NOMO-1 treated with DMSO at 0.1 percent for 48 hours (cell line): ENCODE data around the gene PFDN6.
A peak's percentile ranks its signal among the peaks of the same experiment; 100 is the strongest.

Source experiments
- DNase-seq: peaks from one replicate; lab custom pipeline; 2025; ENCODE audit not compliant: unreplicated experiment; lab: John Stamatoyannopoulos, UW

The PFDN6 gene

DNA sequence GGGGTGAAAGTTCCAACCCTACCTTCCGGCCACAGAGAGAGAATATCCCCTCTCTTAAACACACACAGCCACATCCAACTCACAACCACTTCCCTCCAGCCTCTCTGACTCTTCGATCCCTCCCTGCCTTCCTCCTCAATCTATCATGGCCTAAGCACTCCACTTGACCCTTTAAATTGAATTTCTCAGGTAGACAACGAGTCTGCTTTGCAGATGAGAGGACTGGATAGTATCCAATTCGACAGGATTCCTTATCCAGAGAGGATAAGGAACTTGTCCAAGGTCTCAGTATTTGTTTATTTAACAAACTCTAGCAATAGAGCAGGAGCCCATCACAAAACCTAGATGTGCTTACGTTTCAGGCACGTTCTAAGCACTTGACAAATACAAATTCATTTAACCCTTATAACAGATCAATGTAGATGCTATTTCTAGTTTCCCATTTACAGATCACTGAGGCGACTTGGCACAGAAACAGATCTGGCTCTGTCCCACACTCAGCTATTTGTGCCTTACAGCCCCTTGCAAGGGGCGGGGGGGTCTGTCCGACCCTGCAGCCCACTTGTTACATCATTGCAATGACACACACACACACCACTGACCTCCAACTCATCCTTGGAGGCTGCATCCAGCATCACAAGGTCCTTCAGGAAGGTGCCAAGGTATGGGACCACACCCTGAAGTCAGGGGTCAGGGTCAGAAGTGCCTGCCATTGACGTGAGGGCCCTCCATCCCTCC, 4.9 kb downstream of the PFDN6 start:
- no peak for DNase-seq

DNA sequence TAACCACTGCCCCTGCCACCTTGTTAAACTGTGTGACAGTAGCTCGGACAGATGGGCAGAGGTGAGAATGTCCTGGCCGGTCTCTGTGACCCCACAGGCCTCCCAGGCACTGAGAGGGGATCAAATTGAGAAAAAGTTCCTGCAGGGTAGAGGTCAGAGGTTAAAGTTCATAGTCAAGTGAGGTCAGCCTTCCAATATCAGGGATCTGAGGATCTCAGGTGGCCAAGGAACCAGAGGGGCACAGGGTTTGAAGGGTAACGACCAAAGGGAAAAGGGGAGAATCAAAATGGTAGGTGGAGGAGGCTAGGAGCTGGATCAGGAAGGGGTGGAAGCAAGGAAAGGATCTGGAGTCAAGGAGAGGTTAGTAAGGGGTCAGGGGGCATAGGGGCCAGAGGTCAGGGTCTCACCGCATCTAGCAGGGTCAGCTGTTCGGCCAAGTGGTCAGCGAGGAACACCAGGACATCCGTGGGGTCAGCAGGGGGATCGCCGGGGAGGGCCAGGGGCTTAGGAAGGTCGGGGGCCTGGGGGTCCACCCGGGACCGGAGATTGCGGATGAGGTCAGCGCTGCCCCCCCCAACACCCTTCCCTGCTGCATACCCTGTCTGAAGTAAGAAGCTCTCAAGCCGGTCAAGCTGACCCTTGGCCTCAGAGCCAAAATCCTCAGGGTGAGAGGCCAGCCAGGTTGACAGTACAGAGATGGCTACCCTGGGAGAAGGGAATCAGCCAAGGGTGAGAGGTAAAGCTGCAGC, 6.4 kb downstream of the PFDN6 start:
- DNase-seq: no peak

DNA sequence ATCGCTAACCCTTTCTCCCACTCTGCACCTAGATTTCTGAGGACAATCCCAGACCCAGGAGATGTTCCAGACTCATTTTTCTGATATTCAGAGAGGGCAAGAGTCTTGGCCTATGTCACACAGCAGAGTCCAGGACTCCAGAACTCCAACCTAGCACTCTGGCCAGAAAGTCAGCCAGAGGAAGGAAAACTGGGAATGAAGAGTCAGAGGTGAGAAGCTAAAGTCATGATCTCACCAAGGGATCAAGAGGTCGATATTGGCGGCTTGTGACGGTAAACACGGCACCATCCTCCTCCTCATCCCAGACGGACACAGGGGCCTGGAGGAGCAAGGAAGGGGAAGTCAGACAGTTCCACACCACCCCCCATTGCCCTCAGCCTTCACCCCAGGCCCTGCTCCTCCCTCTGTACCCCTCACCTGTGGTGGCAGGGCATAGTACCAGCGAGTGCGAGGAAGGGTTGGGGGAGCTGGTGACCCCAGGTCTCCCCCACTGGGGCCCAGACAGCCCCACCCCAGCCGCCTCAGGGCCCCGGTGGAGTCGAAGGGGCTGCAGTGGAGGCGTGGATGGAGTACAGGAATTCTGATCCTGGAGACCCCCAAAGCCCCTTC, 7.5 kb downstream of the PFDN6 start:
- no peak for DNase-seq

DNA sequence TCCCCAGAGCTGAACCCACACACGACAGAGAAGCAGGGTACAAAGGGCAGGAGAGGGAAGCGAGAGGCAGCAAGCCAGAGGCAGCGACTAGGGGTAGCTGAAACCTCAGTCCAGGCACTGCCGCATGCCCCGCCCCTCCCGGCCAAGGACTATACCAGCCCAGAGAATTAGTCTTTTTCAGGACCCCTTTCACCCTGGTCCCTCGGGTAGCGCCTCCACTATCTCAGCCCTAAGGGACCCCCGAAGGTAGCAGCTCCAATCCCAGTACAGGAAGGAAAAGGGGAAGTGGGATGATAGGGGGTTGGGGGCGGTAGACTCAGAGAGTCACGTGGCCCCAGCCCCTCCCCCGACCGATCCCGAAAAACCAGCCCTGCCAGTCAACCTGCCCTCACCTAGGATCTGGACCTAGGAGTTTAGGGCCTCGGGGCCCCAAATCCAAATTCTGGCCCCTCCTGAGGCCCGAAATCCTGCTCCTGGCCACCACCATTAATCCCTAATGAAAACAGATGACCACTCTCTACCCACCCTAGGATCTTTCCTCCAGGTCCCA, 8.1 kb downstream of the PFDN6 start:
- DNase-seq: peak; percentile 28

DNA sequence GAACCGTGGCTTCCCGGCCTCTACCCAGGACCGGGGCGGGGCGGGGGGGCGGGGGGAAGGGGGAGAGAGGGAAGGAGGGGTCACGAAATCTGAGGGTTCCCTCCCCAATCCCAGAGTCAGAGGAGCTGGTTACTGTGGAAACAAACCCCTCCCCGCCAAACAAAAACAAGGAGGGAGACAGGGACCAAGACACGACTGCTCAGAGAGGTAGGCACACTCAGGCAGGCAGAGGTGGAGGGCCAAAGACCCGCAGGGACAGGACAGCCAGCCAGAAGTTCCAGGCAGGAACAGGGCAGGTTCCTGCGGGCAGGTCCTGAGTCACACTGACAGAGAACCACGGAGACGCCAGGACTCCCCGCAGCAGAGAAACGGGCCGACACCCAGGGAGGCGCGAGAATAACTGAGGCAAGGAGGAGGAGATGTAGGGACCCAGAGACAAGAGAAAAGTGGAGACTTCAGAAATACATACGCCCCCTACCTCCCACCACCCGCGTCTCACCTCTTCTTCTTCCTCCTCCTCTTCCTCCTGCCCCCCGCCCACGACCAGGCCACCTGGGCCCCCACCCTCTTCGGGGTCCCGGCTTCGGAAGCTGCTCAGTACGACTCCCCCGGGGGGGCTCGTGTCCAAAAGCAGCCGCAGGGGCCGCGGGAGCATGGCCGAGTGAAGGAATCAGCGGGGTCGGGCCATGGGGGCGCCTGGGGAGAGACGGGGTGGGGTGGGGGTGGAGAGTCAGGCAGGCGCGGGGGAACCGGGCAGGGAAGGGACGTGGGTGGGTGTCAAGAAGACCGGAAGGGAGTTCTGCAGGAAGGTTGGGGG, 8.8 kb downstream of the PFDN6 start:
- DNase-seq: peak; percentile 76

DNA sequence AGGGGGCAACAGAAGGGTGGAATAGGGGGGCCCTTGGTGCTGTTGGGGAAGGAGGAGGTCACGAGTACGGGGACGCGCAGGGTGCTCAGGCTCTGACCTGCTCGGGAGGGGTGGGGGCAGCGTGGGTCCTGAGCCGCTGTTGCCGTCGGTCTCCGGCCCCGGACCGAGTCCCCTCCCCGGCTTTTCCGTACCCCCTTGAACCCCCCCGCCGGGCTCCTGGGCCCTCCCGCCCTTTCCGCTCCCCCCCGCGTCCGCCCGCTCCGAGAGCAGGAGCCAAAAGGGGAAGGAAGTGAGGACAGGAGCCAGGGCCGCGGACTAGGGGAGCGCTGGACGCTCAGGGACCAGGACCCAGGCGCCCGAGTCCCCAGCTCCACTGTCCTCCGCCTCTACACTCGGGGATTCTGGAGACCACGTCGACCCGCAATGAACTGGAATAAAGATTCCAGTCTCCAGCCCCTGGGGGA, 9.4 kb downstream of the PFDN6 start, which contains the start of gene RGL2:
RGL2 (minus strand) TSS at position 170 of the 464 bp plus-strand sequence. CDS start 332 bp downstream, outside the sequence.
- peak; percentile 72 for DNase-seq

DNA sequence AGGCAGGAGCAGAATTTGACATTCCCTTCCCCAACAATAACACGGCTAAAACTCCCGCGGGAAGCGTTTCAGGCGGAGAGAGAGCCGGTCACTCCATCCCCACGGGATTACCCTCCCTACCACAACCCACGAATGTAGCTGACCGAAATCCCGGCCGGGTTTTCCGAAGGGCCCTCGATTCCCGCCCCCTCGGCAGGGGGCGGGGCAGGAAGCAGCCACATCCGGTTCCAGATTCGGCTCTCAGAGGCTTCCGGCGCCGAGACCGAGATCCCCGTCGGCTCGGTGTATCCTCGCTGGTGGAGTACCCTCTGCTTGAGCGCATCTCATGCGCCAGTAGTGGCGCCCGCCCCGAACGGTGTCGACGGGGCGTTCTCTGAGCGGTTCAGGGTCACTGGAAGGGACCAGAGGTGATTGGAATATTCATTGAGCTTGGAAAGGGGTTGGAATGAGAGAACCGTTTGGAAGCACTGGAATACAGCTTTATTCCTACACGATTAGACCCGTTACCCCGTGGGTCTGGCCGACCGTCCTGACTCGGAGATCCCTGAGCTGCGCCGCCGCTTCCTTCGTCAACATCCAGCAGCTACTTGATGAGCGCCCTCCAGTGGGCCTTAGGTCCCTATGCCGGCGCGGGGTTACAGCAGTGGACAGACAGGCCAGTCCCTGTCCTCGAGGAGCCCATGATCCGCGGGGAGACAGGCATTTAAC, 10.0 kb downstream of the PFDN6 start:
- DNase-seq: peak; percentile 81

DNA sequence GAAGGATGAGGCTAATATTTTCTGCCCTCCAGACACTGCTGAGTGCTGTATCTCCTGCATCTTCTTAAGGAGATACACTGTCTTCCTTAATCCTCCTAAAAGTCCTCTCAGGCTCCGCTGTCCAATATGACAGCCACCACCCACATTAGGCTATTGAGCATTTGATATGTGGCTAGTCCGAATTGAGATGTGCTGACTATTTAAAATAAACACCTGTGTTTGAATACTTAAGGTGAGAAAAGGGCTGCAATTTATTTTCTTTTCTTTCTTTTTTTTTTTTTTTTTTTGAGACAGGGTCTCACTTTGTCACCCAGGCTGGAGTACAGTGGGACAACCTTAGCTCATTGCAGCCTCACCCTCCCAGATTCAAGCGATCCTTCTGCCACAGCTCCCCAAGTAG, 12.5 kb downstream of the PFDN6 start:
- DNase-seq: no peak

DNA sequence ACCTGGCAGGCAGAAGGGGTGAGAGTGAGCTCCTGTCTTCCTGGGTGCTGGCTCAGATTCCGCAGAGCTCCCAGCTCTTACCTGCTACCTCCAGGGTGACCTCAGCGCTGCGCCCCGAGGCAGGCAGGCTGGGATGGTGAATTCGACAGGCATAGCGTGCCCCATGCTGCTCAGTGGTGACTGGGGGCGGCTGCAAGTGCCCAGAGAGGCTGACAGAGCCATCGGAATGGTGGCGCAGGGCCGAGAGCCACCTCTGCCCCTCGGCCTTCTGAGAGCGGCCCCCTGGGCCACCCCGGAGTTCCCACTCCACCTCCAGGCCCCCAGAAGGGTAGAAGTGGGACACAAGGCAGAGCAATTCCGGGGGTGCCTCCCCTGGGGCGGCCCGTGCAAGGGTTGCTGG, 14.8 kb downstream of the PFDN6 start:
- no peak for DNase-seq

DNA sequence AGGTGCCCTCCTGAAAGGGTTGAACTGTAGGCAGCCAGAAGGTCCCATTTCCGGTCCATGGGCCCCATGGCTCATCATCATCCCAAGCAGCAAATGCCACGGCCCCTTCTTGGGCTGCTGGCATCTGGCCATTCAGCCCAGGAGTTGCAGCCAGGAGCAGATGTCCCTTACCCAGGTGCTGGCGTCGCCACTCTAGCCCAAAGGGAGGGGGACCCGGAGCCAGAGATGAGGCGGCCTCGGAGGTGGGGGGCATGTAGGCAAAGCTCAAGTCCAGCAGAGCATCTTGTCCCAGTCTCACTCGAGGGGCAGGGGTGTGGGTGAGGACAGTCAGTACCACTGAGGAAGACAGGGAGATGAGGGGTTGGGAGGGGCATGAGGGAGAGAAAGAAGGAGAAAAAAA, 15.7 kb downstream of the PFDN6 start:
- DNase-seq: no peak

DNA sequence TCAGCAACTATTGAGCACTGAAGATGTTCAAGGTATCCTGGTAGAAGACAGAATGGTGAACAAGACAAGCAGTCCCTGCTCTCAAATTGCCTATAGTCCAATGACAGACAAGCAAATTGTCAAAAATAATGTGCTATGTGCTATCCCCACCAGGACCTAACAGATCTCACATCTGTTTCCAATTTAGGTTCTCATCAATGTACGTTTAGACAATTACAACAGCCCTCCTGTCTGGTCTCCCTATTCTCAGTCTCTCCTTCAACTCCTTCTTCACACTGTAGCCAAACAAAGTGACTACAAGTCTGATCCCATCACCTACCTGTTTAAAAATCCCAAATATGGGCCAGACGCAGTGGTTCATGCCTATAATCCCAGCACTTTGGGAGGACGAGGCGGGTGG, 17.0 kb downstream of the PFDN6 start:
- no peak for DNase-seq

DNA sequence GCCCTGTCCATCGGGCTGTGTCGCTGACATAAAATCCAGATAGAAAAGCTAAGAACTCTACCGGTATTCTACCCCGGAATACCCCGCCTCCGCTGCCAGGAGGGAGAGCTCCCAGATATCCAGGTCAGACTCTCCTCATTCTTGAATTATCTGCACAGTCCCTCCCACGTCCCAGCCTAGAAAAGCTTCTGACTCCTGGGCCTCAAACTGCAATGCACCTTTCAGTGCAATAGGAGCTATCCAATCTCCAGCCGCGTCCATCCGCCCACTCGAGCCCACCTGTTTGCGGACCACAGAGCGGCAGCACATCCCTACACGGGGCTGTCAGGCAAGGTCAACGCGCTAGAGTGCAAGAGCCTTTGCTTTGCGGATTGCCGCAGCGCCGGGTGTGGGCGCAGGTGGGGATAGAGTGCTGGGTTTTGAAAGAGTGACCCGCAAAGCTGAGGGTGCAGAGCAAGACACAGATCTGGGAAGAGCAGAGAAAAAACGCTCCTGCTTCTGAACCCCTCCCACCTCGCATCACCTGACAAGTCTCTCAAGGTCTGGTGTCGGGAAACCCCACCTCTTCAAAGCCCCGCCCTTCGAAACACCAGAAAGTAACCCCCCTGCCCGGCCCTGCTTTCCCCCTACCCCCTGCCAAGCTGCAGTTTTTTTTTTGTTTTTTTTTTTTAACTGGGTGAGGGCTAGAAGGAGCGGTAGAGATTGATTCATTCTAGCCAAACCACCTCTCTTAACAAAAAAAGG, 23.1 kb downstream of the PFDN6 start:
- peak; percentile 63 for DNase-seq

DNA sequence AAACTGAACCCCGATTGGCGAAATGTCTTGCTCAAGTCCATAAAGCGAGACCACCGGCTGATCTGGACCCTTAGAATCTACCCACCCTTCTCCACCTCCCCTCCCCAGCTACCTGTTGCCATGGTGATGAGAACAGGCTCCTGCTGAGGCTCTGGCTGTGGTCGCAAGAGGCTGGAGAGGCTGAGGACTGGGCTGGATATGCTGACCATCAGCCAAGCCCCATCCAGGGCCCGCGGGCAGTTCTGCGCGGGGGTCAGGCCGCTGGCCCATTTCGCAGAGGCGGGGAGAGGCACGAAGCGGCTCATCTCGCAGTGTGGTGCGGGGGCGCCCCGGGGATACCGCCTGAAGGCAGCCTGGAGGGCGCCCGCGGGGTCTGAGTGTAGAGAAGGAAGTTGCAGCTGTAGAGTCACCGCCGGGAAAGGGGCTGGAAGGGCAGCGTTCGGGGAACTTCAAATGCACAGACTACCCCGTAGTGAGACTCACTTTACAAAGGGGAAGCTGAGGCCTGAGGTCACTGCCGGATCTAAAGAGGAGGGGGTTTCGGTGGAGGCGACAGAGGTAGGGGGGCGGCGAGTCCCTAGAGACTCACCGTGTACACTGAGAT, 23.8 kb downstream of the PFDN6 start:
- DNase-seq: peak; percentile 61

DNA sequence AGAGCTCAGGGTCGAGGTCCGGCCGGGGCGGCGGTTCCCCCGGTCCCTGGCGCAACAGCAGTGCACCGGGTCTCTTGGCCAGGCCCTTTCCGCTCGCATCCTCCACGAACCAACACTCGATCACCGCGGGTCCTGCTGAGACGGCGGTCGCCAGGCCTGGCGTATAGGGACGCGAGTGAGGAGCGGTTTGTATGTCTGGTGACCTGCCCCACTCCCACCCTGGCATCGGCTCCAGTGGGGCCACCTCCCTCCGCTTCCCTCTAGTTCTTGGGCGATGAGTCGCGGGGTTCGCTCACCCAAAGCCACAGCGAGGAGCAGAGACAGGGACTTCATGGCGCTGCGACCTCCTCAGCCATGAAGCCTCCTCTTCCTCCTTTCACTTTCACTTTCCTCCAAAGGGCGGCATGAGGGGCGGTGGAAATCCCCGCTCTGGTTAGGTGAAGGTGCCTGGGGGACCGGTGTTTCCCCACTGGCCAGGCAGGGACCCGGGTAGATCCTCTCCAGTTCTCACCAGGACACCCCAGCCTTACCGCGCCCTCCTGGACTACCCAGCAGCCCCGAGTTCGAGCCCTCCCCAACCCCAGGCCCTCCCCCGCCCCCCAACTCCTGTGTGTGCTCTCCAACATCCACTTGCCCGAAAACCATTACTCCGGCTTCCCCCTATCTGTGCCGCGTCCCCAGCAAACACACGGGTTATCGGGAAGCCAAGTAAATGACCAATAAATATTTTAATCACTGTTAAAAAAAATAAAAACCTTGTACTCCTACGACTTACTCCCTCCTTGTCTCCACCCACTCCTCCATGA, 24.5 kb downstream of the PFDN6 start, which contains the start of gene TAPBP:
TAPBP (minus strand) TSS at position 370 of the 806 bp plus-strand sequence; CDS start at position 333, 37 bp downstream.
- DNase-seq: peak; percentile 62

DNA sequence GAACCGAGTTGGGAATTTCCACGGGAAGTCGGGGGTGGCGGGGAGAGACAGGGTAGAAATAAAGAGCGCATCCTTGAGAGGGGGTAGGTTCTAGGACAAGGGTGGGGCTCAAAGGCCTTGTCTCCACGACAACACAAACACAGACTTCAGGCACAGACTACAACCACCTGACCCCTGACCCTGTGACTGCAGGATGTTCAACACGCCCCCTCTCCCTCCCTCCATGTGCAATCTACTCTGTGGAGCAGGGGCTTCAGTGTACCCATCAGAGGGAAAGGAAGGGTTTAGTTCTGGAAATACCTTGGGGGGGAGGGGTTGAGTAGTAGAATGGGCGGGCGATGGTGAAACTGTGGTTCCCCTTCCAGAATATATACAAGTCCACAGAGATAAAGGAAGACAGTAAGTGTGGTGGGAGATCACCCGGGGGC, 25.1 kb downstream of the PFDN6 start:
- DNase-seq: peak; percentile 71

DNA sequence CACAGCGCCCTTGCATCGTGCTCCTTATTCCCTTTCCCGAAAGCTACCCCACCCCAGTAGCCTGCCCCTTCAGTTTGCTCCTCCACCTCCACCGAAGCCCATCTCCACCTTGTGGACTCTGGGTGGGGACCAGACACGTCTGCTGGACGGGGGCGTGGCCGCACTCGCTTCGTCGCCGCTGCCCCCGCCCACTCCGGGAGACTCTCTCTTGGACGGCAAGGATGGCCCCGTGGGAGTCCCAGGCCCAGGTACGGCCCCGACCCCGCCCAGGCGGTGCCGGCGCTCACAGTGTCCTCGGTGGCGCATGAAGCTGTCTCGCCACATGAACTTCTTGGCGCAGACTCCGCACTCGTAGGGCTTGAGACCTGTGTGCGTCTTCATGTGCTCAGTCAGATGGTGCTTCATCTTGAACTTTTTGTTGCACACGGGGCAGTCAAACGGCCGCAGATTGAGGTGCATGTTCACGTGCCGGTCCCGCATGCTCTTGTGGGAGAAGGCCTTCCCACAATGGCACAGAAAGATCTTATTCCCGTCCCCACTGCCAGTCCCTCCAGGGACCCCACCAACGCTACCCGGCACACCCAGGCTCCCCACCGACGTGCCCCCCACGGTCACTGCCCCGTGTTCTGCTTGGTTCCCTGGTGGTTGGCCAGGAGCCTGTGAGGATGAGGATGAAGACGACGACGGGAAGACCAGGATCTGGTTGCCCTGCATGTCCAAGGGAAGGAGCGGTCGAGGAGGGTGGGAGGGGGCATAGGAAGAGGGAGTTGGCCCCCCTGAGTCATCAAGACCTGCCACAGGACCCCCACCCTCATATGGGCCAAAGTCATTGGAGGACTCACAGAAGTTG, 25.8 kb downstream of the PFDN6 start:
- DNase-seq: no peak
